Measurements from ENCODE around the gene PAX7. TPM values are rescaled to one million over a fixed set of nuclear protein-coding genes. Genes with fewer than 3 reads are reported as not detected.

Gene PAX7
- total and polyA plus RNA-seq, 4 donors: 0.03 TPM; not detected in 3

DNA sequence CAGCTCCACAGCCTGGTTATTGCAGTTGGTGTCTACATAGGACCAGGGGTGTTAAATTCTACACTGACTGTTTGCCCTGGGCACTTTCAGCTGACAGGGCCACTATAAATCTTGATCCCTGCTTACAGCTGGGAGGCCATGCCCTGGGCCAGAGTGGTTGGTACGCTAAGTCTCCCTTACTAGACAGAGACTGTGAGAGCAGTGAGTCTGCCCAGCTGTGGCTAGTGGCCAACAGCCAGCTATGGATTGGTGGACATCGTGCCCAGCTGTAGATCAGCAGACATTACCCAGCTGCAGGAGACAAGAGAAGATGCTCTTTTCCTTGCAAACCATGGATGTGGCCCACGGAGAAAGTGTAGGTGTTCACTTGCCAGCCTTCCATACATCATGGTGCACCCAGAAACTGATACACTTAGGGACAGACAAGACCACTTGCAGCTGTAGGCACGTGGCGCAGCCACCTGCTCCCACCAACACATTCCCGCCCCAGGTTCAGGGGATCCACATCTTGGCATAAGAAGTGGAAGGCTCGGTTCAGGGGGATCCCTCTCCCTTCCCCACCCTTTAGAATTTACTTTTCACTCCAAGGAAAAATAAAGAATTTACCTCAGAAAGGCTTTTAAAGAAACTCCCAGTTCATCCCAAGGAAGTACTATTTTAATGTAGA is 16.4 kb upstream of the PAX7 start:
- Histone ChIP-seq H3K9me3 (ENCODE audit: control insufficient read depth in 4 of 4, insufficient read depth in 3 of 4, low read length in 3 of 4) (peaks cover 0 to 4% (median 0%) of the 10 kb centered on the region in 4 donors), H3K27ac (ENCODE audit: low read depth in 1 of 2, low read length in 1 of 2) (no peak overlapping the region), H3K36me3 (ENCODE audit: control insufficient read depth in 4 of 4, insufficient read depth in 4 of 4, low read length in 4 of 4) (no peaks in the 10 kb centered on the region), H3K27me3 (ENCODE audit: control insufficient read depth in 3 of 3, insufficient read depth in 3 of 3, low read length in 2 of 3) (peaks cover 0 to 51% (median 22%) of the 10 kb centered on the region in 3 donors), H3K9ac (ENCODE audit: insufficient read depth in 1 of 2, low read length in 2 of 2) (no peak overlapping the region), H3K4me3 (no peak overlapping the region), H3K4me1 (ENCODE audit: control insufficient read depth in 5 of 5, insufficient read depth in 5 of 5, low read length in 5 of 5) (no peaks in the 10 kb centered on the region)
- WGBS, 2 donors: 70% methylated on average over 7 of the region's 7 CpGs
- TF ChIP-seq, protein P1, sequence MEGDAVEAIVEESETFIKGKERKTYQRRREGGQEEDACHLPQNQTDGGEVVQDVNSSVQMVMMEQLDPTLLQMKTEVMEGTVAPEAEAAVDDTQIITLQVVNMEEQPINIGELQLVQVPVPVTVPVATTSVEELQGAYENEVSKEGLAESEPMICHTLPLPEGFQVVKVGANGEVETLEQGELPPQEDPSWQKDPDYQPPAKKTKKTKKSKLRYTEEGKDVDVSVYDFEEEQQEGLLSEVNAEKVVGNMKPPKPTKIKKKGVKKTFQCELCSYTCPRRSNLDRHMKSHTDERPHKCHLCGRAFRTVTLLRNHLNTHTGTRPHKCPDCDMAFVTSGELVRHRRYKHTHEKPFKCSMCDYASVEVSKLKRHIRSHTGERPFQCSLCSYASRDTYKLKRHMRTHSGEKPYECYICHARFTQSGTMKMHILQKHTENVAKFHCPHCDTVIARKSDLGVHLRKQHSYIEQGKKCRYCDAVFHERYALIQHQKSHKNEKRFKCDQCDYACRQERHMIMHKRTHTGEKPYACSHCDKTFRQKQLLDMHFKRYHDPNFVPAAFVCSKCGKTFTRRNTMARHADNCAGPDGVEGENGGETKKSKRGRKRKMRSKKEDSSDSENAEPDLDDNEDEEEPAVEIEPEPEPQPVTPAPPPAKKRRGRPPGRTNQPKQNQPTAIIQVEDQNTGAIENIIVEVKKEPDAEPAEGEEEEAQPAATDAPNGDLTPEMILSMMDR (IDR thresholded peaks at IDR 0.05; ENCODE audit: control extremely low read depth, extremely low read depth): no peak
- DNase-seq (no peak), ATAC-seq (ENCODE audit: insufficient read depth, low FRiP score) (no peak)

DNA sequence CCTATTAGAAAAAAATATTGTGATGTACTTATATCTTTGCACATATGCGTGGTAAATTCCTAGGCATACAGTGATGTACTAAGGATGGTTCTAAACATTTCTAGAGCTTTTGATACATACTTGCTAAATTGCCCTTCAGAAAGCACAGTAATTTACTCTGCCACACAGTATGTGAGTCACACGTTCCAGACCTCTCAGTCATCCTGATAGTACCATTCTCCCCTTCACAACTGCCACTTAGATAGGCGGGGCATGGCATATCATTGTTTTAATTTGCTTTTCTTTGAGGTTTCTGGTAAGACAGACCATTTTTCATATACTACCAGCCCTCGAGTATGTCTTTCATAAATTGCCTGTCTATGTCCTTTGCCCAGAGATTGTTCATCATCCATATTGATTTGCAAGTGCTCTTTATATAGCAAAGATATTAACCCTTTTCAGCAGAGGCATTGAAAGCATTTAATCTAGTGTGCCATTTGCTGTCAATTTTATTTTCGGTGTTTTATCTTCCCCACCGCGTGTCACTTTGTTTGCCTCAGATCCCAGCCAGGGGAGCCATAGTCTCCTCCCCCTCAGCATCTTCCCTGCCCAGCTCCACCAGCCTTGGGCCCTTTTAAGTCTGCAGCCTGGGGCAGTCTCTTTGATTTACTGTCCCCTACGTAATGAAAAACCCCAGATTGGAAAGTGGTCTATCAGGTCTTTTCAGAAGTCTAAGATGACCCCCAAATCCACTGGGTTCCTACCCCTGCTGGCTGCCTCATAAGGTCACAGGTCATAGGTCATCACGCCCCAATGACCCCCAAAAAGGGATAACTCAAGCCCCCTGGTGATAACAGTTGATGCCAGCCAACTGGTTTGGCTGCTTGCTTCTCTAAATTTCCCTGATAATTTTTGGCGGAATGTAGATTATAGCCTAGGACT is 11.8 kb upstream of the PAX7 start:
- H3K4me3 ChIP-seq: no peak overlapping the region
- no peaks in the 10 kb centered on the region for H3K36me3 ChIP-seq (ENCODE audit: control insufficient read depth in 4 of 4, insufficient read depth in 4 of 4, low read length in 4 of 4)
- no peak overlapping the region for H3K27ac ChIP-seq (ENCODE audit: low read depth in 1 of 2, low read length in 1 of 2)
- DNase-seq (no peak), ATAC-seq (ENCODE audit: insufficient read depth, low FRiP score) (no peak)
- no peak overlapping the region for H3K9ac ChIP-seq (ENCODE audit: insufficient read depth in 1 of 2, low read length in 2 of 2)
- TF ChIP-seq, protein P1 (IDR thresholded peaks at IDR 0.05; ENCODE audit: control extremely low read depth, extremely low read depth): no peak
- peaks cover 13 to 59% (median 22%) of the 10 kb centered on the region in 3 donors for H3K27me3 ChIP-seq (ENCODE audit: control insufficient read depth in 3 of 3, insufficient read depth in 3 of 3, low read length in 2 of 3)
- WGBS, 2 donors: 66 to 68% methylated on average over 10 of the region's 10 CpGs
- H3K4me1 ChIP-seq (ENCODE audit: control insufficient read depth in 5 of 5, insufficient read depth in 5 of 5, low read length in 5 of 5): no peaks in the 10 kb centered on the region
- H3K9me3 ChIP-seq (ENCODE audit: control insufficient read depth in 4 of 4, insufficient read depth in 3 of 4, low read length in 3 of 4): peaks cover 0 to 4% (median 0%) of the 10 kb centered on the region in 4 donors

DNA sequence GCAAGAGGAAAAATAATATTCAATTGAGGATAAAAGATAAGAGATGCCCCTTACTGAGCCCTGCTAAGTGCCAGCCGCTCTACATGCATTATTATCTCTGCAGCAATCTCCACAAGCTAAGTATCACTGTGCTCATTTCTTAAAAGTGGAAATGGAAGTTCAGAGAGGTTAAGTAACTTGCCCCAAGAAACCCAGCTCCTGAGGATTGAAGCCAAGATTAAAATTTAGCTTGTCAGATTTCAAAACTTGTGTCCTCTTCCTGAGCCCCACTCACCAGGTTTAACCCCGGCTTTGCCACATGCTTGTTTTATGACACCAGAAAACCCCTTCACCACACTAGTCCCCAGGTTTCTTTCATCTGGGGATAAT is 11.2 kb upstream of the PAX7 start:
- ATAC-seq (ENCODE audit: insufficient read depth, low FRiP score) (no peak), DNase-seq (no peak)
- H3K4me3 ChIP-seq: no peak overlapping the region
- no peaks in the 10 kb centered on the region for H3K4me1 ChIP-seq (ENCODE audit: control insufficient read depth in 5 of 5, insufficient read depth in 5 of 5, low read length in 5 of 5)
- no peak overlapping the region for H3K9ac ChIP-seq (ENCODE audit: insufficient read depth in 1 of 2, low read length in 2 of 2)
- 66 to 83% methylated on average over 2 of the region's 2 CpGs for WGBS, 2 donors
- peaks cover 0 to under 1% (median 0%) of the 10 kb centered on the region in 4 donors for H3K9me3 ChIP-seq (ENCODE audit: control insufficient read depth in 4 of 4, insufficient read depth in 3 of 4, low read length in 3 of 4)
- peaks cover 14 to 60% (median 18%) of the 10 kb centered on the region in 3 donors for H3K27me3 ChIP-seq (ENCODE audit: control insufficient read depth in 3 of 3, insufficient read depth in 3 of 3, low read length in 2 of 3)
- TF ChIP-seq, protein P1 (IDR thresholded peaks at IDR 0.05; ENCODE audit: control extremely low read depth, extremely low read depth): no peak
- H3K27ac ChIP-seq (ENCODE audit: low read depth in 1 of 2, low read length in 1 of 2): no peak overlapping the region
- no peaks in the 10 kb centered on the region for H3K36me3 ChIP-seq (ENCODE audit: control insufficient read depth in 4 of 4, insufficient read depth in 4 of 4, low read length in 4 of 4)
